K562 (cell line): ENCODE measurements around the gene POMT1. TPM values are rescaled to one million over a fixed set of nuclear protein-coding genes. Genes with fewer than 3 reads are reported as not detected.
A peak's percentile ranks its signal among the peaks of the same experiment; 100 is the strongest.

Source experiments
- ATAC-seq: fragments of 200-7000 bp; cut with Tn5 transposase; 3 replicates; pipeline ENCODE4 v1.9.1; 2020; ENCODE audit warnings: moderate library complexity
- BruUV-seq: library from RNA; stranded (reverse); fragments of 400-500 nt; replicated peaks from 2 replicates; lab custom pipeline; 2021; lab: Mats Ljungman, UMichigan
- CTCF ChIA-PET: fragments of 300-600 bp; formaldehyde crosslinking; extraction: SDS; loops from one replicate; lab custom pipeline; 2021; ENCODE audit warnings: low intra/inter-chr PET ratio; lab: Yijun Ruan, JAX
- POLR2A ChIA-PET: fragments of 300-600, 350-650 bp; sonication (Branson Sonifier 250); formaldehyde crosslinking; extraction: SDS; loops from one replicate; lab custom pipeline; 2021; ENCODE audit warnings: antibody characterized with exemption, inconsistent platforms; lab: Yijun Ruan, JAX
- DNase-seq, 4 experiments: peaks; one replicate each; pipeline versions ENCODE4 v3.0.0 to v3.0.0-alpha.2; 2011 to 2018; ENCODE audit warnings: low spot score in 3 of 4, mixed read lengths in 3 of 4; ENCODE audit errors: extremely low read depth in 1 of 4
- FAIRE-seq: peaks from 2 replicates; lab custom pipeline; 2011; peaks lifted over from hg19 to GRCh38; lab: Jason Lieb, UNC
- H2AFZ ChIP-seq: 2 replicates; pipeline ENCODE4 v1.6.0; 2011; ENCODE audit warnings: low read depth, low read length, control low read depth, inconsistent platforms
- H3K27ac ChIP-seq: fragments of 200-600 bp; 3 replicates; pipeline ENCODE4 v1.8.0; 2011; ENCODE audit warnings: low read depth, mild to moderate bottlenecking, control low read depth, inconsistent platforms, low read length, moderate library complexity, mixed read lengths; ENCODE audit errors: extremely low read depth
- H3K27me3 ChIP-seq, 2 experiments: fragments of 300-600 bp in 1 of 2; 2 replicates in 1 of 2; 3 replicates in 1 of 2; pipeline versions ENCODE4 v1.6.0 to v1.8.0; 2011; ENCODE audit warnings: inconsistent platforms in 2 of 2, low read length in 2 of 2, mild to moderate bottlenecking in 1 of 2, mixed read lengths in 1 of 2, moderate library complexity in 1 of 2; ENCODE audit not compliant: control insufficient read depth in 2 of 2, insufficient read depth in 2 of 2
- H3K36me3 ChIP-seq: fragments of 300-600 bp; 3 replicates; pipeline ENCODE4 v1.8.0; 2011; ENCODE audit warnings: mild to moderate bottlenecking, low read length, inconsistent platforms; ENCODE audit not compliant: control insufficient read depth, insufficient read depth
- H3K4me1 ChIP-seq, 2 experiments: fragments of 200-600 bp in 1 of 2; replicated peaks in 1 of 2; 2 replicates in 1 of 2; 3 replicates in 1 of 2; pipeline versions ENCODE4 v1.5.1 to v1.8.0; 2011; ENCODE audit warnings: inconsistent platforms in 2 of 2, low read length in 2 of 2, mild to moderate bottlenecking in 1 of 2, mixed read lengths in 1 of 2, moderate library complexity in 1 of 2; ENCODE audit not compliant: control insufficient read depth in 2 of 2, insufficient read depth in 2 of 2
- H3K4me2 ChIP-seq: 2 replicates; pipeline ENCODE4 v1.6.1; 2011; ENCODE audit warnings: low read length, control low read depth, inconsistent platforms, mixed read lengths; ENCODE audit not compliant: insufficient read depth
- H3K4me3 ChIP-seq: fragments of 200-600 bp; sonication (generic), shearing (Covaris generic); 2 replicates; pipeline ENCODE4 v1.5.1; 2016; ENCODE audit warnings: control low read depth, inconsistent platforms
- H3K79me2 ChIP-seq: fragments of 200-600 bp; 3 replicates; pipeline ENCODE4 v1.8.0; 2011; ENCODE audit warnings: low read length, inconsistent platforms; ENCODE audit not compliant: control insufficient read depth, insufficient read depth
- H3K9ac ChIP-seq, 2 experiments: 2 replicates each; pipeline versions ENCODE4 v1.6.0 to v1.6.1; 2011; ENCODE audit warnings: low read depth in 2 of 2, low read length in 2 of 2, control low read depth in 1 of 2, inconsistent platforms in 1 of 2, mild to moderate bottlenecking in 1 of 2, mixed read lengths in 1 of 2; ENCODE audit not compliant: insufficient read depth in 1 of 2
- H3K9me1 ChIP-seq: one replicate; pipeline ENCODE4 v1.6.0; 2011; ENCODE audit warnings: inconsistent platforms, mild to moderate bottlenecking, low read length, moderate library complexity; ENCODE audit not compliant: control insufficient read depth, insufficient read depth
- H3K9me3 ChIP-seq: replicated peaks from 2 replicates; pipeline ENCODE4 v1.5.1; 2011; ENCODE audit warnings: low read depth, low read length, inconsistent platforms; ENCODE audit not compliant: control insufficient read depth, insufficient read depth
- H4K20me1 ChIP-seq: replicated peaks from 2 replicates; pipeline ENCODE4 v1.6.1; 2011; ENCODE audit warnings: low read length, inconsistent platforms, mixed read lengths; ENCODE audit not compliant: control insufficient read depth, insufficient read depth
- ARID2 ChIP-seq: fragments of 450-650 bp; IDR thresholded peaks from 2 replicates; pipeline ENCODE4 v1.6.1; 2017; ENCODE audit warnings: antibody characterized with exemption, mild to moderate bottlenecking
- CHD4 ChIP-seq: fragments of 200-600 bp; sonication (generic); IDR thresholded peaks from 3 replicates; pipeline ENCODE4 v1.6.1; 2012; ENCODE audit warnings: low read depth, mild to moderate bottlenecking, mixed read lengths, low read length, inconsistent platforms; ENCODE audit not compliant: insufficient read depth, insufficient replicate concordance, poor library complexity, severe bottlenecking
- ELF2 ChIP-seq: fragments of 250-450 bp; sonication (Bioruptor Pico); IDR thresholded peaks from 2 replicates; pipeline ENCODE4 v1.5.0; 2021; ENCODE audit warnings: mild to moderate bottlenecking
- ILK ChIP-seq: fragments of 450-650 bp; IDR thresholded peaks from 2 replicates; pipeline ENCODE4 v1.6.1; 2016; ENCODE audit warnings: missing genetic modification characterization, low read depth, mild to moderate bottlenecking, missing compliant biosample characterization, moderate library complexity, borderline replicate concordance
- KDM4B ChIP-seq, 2 experiments: fragments of 450-650 bp in 1 of 2; sonication (generic) in 1 of 2; IDR thresholded peaks; 2 replicates each; pipeline ENCODE4 v1.6.1; 2016 to 2017; ENCODE audit warnings: borderline replicate concordance in 2 of 2, antibody characterized with exemption in 1 of 2, low read depth in 1 of 2, mild to moderate bottlenecking in 1 of 2
- POLR2G ChIP-seq: fragments of 200-400 bp; formaldehyde crosslinking; IDR thresholded peaks from 2 replicates; pipeline ENCODE4 v1.6.1; 2017; ENCODE audit warnings: low read depth, mild to moderate bottlenecking, antibody characterized with exemption, low read length, moderate library complexity
- PURB ChIP-seq: sonication (generic); formaldehyde crosslinking; IDR thresholded peaks from 2 replicates; pipeline ENCODE4 v1.9.0; 2021; ENCODE audit warnings: low read depth, mild to moderate bottlenecking, missing genetic modification reagents
- STAT5A ChIP-seq: IDR thresholded peaks from 2 replicates; pipeline ENCODE4 v1.6.1; 2012; ENCODE audit warnings: low read length, inconsistent platforms, borderline replicate concordance
- WGBS: fragments of 100-300 bp; shearing (Covaris generic); methylation state at CpG from one replicate; pipeline ENCODE4 v1.1.6; 2016; ENCODE audit warnings: low coverage, mixed read lengths; ENCODE audit not compliant: insufficient coverage; ENCODE audit errors: missing lambda C conversion rate; 5-methylcytosine and 5-hydroxymethylcytosine counted together
- in situ Hi-C: fragments of 300-500 bp; cut with MboI; formaldehyde crosslinking; loops from 4 replicates; pipeline ENCODE4 v1.15.0; 2018; ENCODE audit warnings: inconsistent platforms, mixed read lengths
- intact Hi-C: fragments of 100-400 bp; cut with micrococcal nuclease; formaldehyde crosslinking; loops from 2 replicates; pipeline ENCODE4 v1.14.2; 2022
- polyA plus RNA-seq, 8 experiments: library from polyadenylated mRNA; depleted of rRNA in 4 of 8; stranded (reverse) in 5 of 8; unstranded in 3 of 8; fragments of >200 nt; fragmentation: Nextera tagmentation in 2 of 8; fragmentation: Illumina TruSeq in 1 of 8; extraction: Ambion mirVana in 2 of 8; extraction: Trizol in 1 of 8; gene quantifications; 2 replicates each; pipeline versions ENCODE4 v1.2.1 to v1.2.3, GENCODE V29; 2011 to 2014; ENCODE audit warnings: inconsistent platforms in 1 of 8, missing spikeins in 1 of 8
- total RNA-seq, 7 experiments: library from RNA; depleted of rRNA in 6 of 7; stranded (reverse); fragments of >200 nt in 6 of 7; fragmentation: Illumina TruSeq in 2 of 7; extraction: Trizol in 2 of 7; gene quantifications; 2 replicates each; pipeline versions ENCODE4 v1.2.1 to v1.2.3, GENCODE V29; 2011 to 2021; ENCODE audit warnings: low replicate concordance in 1 of 7
- TF ChIP-seq, protein P1 (sequence below), 2 experiments: fragments of 450-650 bp; IDR thresholded peaks; 2 replicates each; pipeline ENCODE4 v1.6.1; 2018; ENCODE audit warnings: mild to moderate bottlenecking in 2 of 2, low read depth in 1 of 2; ENCODE audit not compliant: partially characterized antibody in 2 of 2

POMT1 gene
- total and polyA plus RNA-seq, 9 of the 15 experiments (the other 6 are each of a cell fraction or from before 2014, with no cell fraction given): 1.8 to 23.5 (median 14.6) TPM

- intact Hi-C loops: no loop called here
- in situ Hi-C loops: no loop called here
- Histone ChIP-seq H3K9ac (no peak overlapping the region), H3K9me1 (no peaks in the 10 kb centered on the region), H3K9me3 (no peaks in the 10 kb centered on the region), H3K79me2 (no peaks in the 10 kb centered on the region), H3K4me1 (no peaks in the 10 kb centered on the region), H3K4me2 (no peak overlapping the region), H3K36me3 (peaks cover 96% of the 10 kb centered on the region), H3K27ac (no peak overlapping the region), H2AFZ (no peak overlapping the region), H4K20me1 (peaks cover 8% of the 10 kb centered on the region), H3K4me3 (no peak overlapping the region), H3K27me3 (no peaks in the 10 kb centered on the region)
- 93% methylated on average over 24 of the region's 24 CpGs for WGBS
- BruUV-seq: no TSS peak
- POLR2A ChIA-PET: interaction anchor here (1.0 to 1.1 kb wide), 2 partner anchors 12 to 21 kb away, joined by 3 read pairs; no protein-coding TSS in a partner anchor
- CTCF ChIA-PET: no interaction called here
- DNase-seq: no peak
- TF ChIP-seq ARID2 (no peak), POLR2G (0 out of 2 replicates have a peak, but pooled peaks have one; percentile 28)
- no peak for FAIRE-seq
- ATAC-seq: no peak
These were observed 20.2 kb upstream of the POMT1 start for GRCh38 chr9:131482343-131483006.

- no peak for FAIRE-seq
- Histone ChIP-seq H3K4me2 (no peak overlapping the region), H3K9me3 (no peaks in the 10 kb centered on the region), H3K9me1 (peaks cover 4% of the 10 kb centered on the region), H3K4me3 (no peak overlapping the region), H4K20me1 (peaks cover 8% of the 10 kb centered on the region), H3K36me3 (peaks cover 96% of the 10 kb centered on the region), H3K27ac (no peak overlapping the region), H3K9ac (no peak overlapping the region), H2AFZ (no peak overlapping the region), H3K27me3 (no peaks in the 10 kb centered on the region), H3K4me1 (no peaks in the 10 kb centered on the region), H3K79me2 (no peaks in the 10 kb centered on the region)
- intact Hi-C loops: no loop called here
- CTCF ChIA-PET: no interaction called here
- BruUV-seq: no TSS peak
- DNase-seq: no peak
- POLR2A ChIA-PET: interaction anchor here (0.6 kb wide), 2 partner anchors 76 to 108 kb away, joined by 3 read pairs; no protein-coding TSS in a partner anchor
- in situ Hi-C loops: no loop called here
- ATAC-seq: no peak
- TF ChIP-seq ILK (tag): no peak
- no peak for TF ChIP-seq KDM4B (IDR thresholded peaks at IDR 0.05; ENCODE audit: borderline replicate concordance in 2 of 2, low read depth in 1 of 2)
- no peak for TF ChIP-seq STAT5A
- TF ChIP-seq ELF2: no peak
- TF ChIP-seq, protein P1, sequence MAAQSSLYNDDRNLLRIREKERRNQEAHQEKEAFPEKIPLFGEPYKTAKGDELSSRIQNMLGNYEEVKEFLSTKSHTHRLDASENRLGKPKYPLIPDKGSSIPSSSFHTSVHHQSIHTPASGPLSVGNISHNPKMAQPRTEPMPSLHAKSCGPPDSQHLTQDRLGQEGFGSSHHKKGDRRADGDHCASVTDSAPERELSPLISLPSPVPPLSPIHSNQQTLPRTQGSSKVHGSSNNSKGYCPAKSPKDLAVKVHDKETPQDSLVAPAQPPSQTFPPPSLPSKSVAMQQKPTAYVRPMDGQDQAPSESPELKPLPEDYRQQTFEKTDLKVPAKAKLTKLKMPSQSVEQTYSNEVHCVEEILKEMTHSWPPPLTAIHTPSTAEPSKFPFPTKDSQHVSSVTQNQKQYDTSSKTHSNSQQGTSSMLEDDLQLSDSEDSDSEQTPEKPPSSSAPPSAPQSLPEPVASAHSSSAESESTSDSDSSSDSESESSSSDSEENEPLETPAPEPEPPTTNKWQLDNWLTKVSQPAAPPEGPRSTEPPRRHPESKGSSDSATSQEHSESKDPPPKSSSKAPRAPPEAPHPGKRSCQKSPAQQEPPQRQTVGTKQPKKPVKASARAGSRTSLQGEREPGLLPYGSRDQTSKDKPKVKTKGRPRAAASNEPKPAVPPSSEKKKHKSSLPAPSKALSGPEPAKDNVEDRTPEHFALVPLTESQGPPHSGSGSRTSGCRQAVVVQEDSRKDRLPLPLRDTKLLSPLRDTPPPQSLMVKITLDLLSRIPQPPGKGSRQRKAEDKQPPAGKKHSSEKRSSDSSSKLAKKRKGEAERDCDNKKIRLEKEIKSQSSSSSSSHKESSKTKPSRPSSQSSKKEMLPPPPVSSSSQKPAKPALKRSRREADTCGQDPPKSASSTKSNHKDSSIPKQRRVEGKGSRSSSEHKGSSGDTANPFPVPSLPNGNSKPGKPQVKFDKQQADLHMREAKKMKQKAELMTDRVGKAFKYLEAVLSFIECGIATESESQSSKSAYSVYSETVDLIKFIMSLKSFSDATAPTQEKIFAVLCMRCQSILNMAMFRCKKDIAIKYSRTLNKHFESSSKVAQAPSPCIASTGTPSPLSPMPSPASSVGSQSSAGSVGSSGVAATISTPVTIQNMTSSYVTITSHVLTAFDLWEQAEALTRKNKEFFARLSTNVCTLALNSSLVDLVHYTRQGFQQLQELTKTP (IDR thresholded peaks at IDR 0.05; ENCODE audit: low read depth in 1 of 2, partially characterized antibody in 2 of 2): no peak
- TF ChIP-seq PURB (CRISPR knock-in tag): no peak
- no peak for TF ChIP-seq CHD4
- 95% methylated on average over 8 of the region's 9 CpGs for WGBS
These were observed 19.2 kb upstream of the POMT1 start for GRCh38 chr9:131483319-131484050.
